Measurements from ENCODE around the gene PBLD. TPM values are rescaled to one million over a fixed set of nuclear protein-coding genes. Genes with fewer than 3 reads are reported as not detected.

Gene PBLD
- total RNA-seq, 1 experiment from 2014 or later, result 3.5 TPM

DNA sequence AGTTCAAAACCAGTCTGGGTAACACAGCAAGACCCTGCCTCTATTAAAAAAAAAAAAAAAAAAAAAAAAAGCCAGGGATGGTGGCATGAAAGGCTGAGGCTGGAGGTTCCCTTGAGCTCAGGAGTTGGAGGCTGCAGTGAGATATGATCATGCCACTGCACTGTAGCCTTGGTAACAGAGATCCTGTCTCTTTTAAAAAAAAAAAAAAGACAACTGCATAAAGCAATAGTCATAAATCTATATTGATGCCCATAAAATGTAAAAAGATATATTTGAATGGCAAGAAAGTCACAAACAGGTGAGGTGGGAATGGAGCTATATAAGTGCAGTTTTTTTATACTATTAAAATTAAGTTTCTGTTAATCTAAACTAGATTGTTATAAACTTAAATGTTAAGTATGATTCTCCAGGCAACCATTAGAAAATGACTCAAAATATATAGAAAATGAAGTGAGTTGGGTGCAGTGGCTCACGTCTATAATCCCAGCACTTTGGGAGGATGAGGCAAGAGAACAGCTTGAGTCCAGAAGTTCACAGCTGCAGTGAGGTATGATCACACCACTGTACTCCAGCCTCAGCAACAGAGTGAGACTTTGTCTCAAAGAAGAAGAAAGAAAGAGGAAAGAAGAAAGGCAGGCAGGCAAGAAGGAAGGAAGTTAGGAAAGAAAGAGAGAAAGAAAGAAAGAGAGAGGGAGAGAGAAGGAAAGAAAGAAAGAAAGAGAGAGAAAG, 14.2 kb downstream of the PBLD start:
- no peak overlapping the region for H2BK12ac ChIP-seq (ENCODE audit: insufficient read length, low read depth, low read length)
- peaks cover 19% of the 10 kb centered on the region in 2 experiments for H3K9me3 Mint-ChIP-seq
- no peak for DNase-seq
- H3K23me2 ChIP-seq (ENCODE audit: insufficient read length, low read depth, low read length, poor library complexity, severe bottlenecking), result no peaks in the 10 kb centered on the region
- peak overlapping the region in 1 of 3 experiments; percentile 11; a peak in 1 of 7 replicates for H3K27ac Mint-ChIP-seq
- H3K4me1 Mint-ChIP-seq, result no peaks in the 10 kb centered on the region; a peak in 1 of 4 replicates
- TF ChIP-seq, protein P1, sequence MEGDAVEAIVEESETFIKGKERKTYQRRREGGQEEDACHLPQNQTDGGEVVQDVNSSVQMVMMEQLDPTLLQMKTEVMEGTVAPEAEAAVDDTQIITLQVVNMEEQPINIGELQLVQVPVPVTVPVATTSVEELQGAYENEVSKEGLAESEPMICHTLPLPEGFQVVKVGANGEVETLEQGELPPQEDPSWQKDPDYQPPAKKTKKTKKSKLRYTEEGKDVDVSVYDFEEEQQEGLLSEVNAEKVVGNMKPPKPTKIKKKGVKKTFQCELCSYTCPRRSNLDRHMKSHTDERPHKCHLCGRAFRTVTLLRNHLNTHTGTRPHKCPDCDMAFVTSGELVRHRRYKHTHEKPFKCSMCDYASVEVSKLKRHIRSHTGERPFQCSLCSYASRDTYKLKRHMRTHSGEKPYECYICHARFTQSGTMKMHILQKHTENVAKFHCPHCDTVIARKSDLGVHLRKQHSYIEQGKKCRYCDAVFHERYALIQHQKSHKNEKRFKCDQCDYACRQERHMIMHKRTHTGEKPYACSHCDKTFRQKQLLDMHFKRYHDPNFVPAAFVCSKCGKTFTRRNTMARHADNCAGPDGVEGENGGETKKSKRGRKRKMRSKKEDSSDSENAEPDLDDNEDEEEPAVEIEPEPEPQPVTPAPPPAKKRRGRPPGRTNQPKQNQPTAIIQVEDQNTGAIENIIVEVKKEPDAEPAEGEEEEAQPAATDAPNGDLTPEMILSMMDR (conservative IDR thresholded peaks at IDR 0.05), result no peak
- no peaks in the 10 kb centered on the region for H4K20me1 ChIP-seq (ENCODE audit: control insufficient read depth, insufficient read depth, insufficient read length)
- no peaks in the 10 kb centered on the region for H3K79me1 ChIP-seq (ENCODE audit: insufficient read depth, low read depth, low read length, poor library complexity, severe bottlenecking)
- no peak overlapping the region for H3K56ac ChIP-seq (ENCODE audit: insufficient read length, low read depth, low read length)
- H3K27me3 ChIP-seq (ENCODE audit: insufficient read depth, low read length), result no peaks in the 10 kb centered on the region
- H3K14ac ChIP-seq (ENCODE audit: insufficient read depth, low read length), result no peak overlapping the region
- H2AK5ac ChIP-seq (ENCODE audit: insufficient read length, low read length), result no peak overlapping the region
- no peak overlapping the region for H3K23ac ChIP-seq (ENCODE audit: insufficient read length, low read depth, low read length)
- H4K8ac ChIP-seq (replicated peaks; ENCODE audit: insufficient read length, low read depth, low read length), result no peak overlapping the region
- no peak overlapping the region for H3K4me3 Mint-ChIP-seq
- no peaks in the 10 kb centered on the region for H3K79me2 ChIP-seq (ENCODE audit: insufficient read depth, low read length)
- H3K36me3 Mint-ChIP-seq (ENCODE audit: insufficient read depth in 1 of 3, low read depth in 3 of 3), result peaks cover 6 to 14% (median 11%) of the 10 kb centered on the region in 3 experiments
- H2BK20ac ChIP-seq (ENCODE audit: low read depth, low read length, poor library complexity, severe bottlenecking), result no peak overlapping the region
- H3K4me1 ChIP-seq (ENCODE audit: insufficient read depth, low read length), result no peaks in the 10 kb centered on the region
- no peak overlapping the region for H3K18ac ChIP-seq (ENCODE audit: insufficient read length, low read depth, low read length)
- H2BK120ac ChIP-seq (ENCODE audit: low read depth, low read length, poor library complexity, severe bottlenecking), result no peak overlapping the region
- H4K5ac ChIP-seq (ENCODE audit: insufficient read length, low read depth, low read length), result no peak overlapping the region
- H3K4me2 ChIP-seq (ENCODE audit: insufficient read depth, insufficient read length, low read length), result no peak overlapping the region
- no peak overlapping the region for H2BK5ac ChIP-seq (ENCODE audit: insufficient read length, low read length)
- no peak overlapping the region for H3T11ph ChIP-seq (ENCODE audit: low read length)
- no CpG with 5 or more reads among the region's 1 CpG for WGBS (ENCODE audit: extremely low coverage, insufficient read length, low lambda C conversion rate)
- no peak overlapping the region for H3K4ac ChIP-seq (ENCODE audit: low read depth, low read length)
- no peak overlapping the region for H3K9ac ChIP-seq (ENCODE audit: extremely low read depth, insufficient read length, low read length)
- H3K27ac ChIP-seq (ENCODE audit: insufficient read length, low read depth, low read length), result no peak overlapping the region
- H2BK15ac ChIP-seq (ENCODE audit: low read depth, low read length), result no peak overlapping the region
- H2AFZ ChIP-seq (ENCODE audit: low read length), result no peak overlapping the region
- H3K9me3 ChIP-seq (ENCODE audit: control insufficient read depth, low read depth, low read length), result no peaks in the 10 kb centered on the region
- no peak overlapping the region for H4K91ac ChIP-seq (ENCODE audit: insufficient read length, low read depth, low read length)
- peaks cover 7% of the 10 kb centered on the region for H3K27me3 Mint-ChIP-seq (ENCODE audit: low read depth)
